Stimulated activated CD4-positive, alpha-beta T cell treated with anti-CD3 and anti-CD28 coated beads, Interleukin-4, amount 100 ng/mL, for 48 hours (primary cell): Measurements from ENCODE around the gene MAF.

Experiments
- DNase-seq, 2 donors: peaks; one replicate each; pipeline ENCODE4 v3.0.0-alpha.2; 2020; ENCODE audit warnings: low read depth in 2 of 2

The MAF gene

GRCh38 chr16:79600638-79601091 lies at the start of gene MAF:
TSS of gene MAF (minus strand) at chr16:79600737. CDS start at chr16:79599902, 835 bp downstream.
- DNase-seq: peak; percentile 65 to 87

- DNase-seq: no peak
Observed at GRCh38 chr16:79648826-79649225, 48.3 kb upstream of the MAF start.

DNA sequence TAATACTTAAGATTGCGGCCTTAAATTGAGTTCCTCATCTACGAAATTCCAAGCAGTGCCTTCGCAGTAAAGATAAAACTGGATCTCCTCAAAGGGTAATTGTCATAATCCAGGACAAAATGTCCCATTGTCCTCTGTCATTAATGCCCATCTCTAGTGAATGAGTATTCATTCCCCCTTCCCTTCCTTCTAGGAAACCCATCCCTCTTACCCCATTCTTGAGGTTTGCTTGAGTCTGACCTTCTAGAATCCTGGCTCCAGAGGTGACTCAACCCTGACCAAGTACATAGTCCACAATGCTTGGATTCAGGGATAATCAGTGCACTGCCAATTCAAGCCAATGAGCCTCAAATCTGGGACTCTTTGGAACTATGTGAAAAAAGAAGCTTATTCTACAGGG lies 47.0 kb upstream of the MAF start:
- no peak for DNase-seq

DNA sequence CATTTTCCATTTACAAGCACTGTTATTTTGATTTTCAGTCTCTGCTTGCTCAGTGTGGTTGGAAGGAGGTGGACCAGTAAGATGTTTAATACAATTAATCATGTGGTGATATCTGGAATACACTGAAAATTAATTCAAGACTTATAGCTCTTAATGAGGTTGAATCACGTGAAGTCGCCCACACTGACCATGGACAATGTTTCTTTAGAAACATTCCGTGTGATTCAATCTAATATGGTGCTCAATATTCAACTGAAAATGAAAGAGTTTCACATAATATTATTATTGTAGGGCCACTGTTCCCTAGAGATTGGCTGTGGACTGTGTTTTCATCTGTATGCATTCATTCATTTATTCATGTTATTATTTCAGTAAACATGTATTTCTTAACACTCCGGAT lies 45.2 kb upstream of the MAF start:
- no peak for DNase-seq

DNA sequence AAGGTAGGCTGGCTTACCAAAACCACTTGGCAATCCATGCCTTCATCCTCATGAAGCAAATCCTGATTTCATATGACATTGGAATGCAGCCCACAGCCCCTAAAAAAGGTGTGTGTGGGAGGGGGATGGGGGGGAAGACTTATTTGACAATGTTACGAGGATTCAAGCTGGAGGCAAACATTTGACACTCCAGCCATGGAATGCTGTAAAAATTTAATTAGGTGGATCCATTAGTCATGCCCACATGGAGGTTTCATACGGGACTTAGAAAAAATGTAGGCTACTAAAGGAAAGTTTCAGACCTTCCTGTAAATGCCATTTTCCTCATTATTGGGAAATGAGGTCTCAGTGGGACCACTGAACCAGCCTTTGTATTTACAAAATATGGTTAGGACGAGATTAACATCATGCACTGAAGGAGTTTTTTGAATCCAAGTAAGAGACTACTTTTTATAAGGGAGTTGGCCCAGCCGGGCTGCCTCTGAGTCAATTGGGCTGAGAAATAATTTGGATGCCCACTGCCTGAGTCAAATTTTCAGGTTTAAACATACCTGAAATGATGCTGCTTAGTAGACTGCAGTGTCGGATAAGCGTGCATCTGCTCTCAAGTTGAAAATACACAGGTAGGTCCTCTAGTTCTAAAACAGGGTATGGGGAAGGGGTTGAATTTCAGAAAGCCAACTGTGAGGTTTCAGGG lies 44.6 kb upstream of the MAF start:
- DNase-seq: no peak

DNA sequence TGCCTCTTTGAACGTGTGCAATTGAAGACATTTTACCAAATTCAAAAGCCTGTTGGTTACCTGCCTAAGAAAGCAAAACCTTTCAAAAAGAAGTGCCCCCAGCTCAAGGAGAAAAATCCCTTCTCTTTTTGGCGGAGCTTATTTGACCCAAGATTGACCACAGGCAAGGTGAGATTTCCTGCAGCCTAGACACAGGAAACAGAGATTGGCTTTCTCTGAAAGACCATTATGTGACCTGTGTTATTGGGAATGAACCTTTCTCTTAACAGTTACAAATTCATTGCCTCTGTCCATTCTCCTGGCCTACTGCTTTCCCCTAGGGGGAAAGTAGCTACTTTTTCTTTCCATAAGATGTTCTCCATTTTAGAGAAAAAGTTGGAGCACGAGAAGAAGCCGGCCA lies 42.1 kb upstream of the MAF start:
- DNase-seq: no peak

DNA sequence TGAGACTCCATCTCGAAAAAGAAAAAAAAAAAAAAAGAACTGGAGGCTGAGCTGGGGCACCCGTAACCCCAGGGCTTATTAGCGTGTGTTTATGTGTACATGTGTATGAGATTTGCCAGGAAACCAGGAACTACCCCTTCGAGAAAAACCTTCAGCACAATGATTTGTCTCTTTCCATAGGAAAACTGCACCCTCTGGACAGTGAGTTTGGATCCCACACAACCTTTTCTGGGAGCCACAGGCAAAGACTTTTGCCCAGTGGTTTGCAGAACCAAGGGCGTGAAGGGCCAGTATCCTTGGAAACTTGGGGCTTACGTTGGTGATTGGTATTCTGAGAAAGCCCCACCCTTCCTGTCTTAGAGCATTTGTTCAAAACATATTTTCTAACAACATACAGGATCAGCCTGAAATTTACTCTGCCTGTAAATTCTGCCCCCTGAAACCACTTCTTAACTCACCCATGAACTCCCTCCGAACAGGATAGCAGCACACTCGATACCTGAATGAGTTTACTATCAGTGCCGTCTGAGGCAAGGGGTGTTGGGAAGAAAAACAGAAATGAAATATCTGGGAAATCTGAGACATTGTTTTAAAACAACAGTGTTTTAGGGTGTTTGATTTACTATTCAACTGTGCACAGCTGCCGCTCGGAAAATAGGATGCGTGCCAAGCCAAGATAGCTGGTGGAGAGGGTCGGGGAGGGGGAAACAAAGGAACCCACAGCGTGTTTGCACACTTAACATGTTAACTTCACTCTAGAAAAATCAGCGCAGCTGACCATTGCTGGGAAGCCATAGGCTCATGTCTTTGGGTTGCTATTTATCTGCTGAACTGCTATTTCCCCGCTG lies 40.2 kb upstream of the MAF start:
- no peak for DNase-seq

- no peak for DNase-seq
Observed at GRCh38 chr16:79639576-79640311, 39.2 kb upstream of the MAF start.

DNA sequence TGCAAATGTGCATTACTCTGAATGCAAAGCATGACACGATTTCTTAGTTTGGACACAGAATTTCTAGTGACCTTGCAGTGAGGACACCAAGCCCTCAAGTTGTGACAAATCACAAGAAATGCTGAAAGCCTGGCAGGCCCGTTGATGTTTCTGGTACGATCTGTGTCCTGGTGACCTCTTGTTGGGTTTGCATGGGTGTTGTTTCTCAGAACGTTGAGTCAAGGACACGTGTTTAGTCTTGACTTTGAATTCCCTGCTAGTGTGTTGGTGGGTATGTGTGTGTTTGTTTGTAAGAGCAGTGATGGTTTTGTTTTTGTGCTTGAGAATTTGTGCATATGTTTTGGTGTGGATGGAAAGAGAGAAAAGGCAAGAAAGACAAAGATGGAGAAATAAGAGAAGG lies 37.8 kb upstream of the MAF start:
- no peak for DNase-seq

GRCh38 chr16:79635488-79635887 lies 35.0 kb upstream of the MAF start:
- DNase-seq: no peak

- no peak for DNase-seq
Observed at GRCh38 chr16:79634298-79634697, 33.8 kb upstream of the MAF start.

- DNase-seq: no peak
Observed at GRCh38 chr16:79632289-79632688, 31.8 kb upstream of the MAF start.

DNA sequence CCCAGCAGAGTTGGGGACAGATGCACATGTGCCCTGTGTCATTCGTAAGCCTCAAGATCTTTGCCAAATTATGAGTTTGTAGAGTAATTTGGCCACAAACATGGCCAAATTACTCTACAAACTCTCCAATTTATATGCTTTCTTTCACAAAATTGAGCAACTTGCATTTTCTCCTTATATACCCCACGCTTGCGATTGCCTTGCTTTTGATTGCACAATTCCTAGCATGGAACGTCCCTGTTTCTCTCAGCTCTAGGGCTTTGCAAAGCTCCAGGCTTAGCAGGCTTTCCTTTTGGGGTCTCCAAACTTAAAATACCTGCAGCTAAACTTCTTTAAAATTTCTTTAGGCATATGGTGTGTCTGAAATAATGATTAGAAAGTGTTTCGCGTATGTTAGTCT lies 28.5 kb upstream of the MAF start:
- no peak for DNase-seq

GRCh38 chr16:79628501-79628975 lies 28.0 kb upstream of the MAF start:
- peak; percentile 54 to 67 for DNase-seq

- DNase-seq: no peak
Observed at GRCh38 chr16:79627092-79627491, 26.6 kb upstream of the MAF start.

GRCh38 chr16:79625738-79626137 lies 25.2 kb upstream of the MAF start:
- no peak for DNase-seq

GRCh38 chr16:79623824-79624223 lies 23.3 kb upstream of the MAF start:
- no peak for DNase-seq

DNA sequence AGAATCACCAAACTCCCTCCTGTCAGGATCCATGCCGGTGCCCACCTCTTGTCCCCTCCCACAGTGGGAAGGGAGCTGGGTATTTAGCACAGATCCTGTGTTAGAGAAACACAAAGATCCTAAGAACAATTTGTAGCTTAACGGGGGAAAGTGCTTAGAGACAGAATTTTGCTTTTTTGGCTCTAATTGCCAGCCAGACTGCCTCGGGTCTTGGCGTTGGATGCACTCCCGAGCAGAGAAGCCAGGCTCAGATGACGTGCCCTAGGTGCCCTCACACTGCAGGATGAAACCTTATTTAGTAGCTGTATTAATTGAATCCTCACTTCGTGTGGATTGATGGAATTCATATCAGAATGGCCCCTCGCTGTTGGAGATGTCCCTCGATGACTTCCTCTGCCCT lies 22.5 kb upstream of the MAF start:
- DNase-seq: no peak

DNA sequence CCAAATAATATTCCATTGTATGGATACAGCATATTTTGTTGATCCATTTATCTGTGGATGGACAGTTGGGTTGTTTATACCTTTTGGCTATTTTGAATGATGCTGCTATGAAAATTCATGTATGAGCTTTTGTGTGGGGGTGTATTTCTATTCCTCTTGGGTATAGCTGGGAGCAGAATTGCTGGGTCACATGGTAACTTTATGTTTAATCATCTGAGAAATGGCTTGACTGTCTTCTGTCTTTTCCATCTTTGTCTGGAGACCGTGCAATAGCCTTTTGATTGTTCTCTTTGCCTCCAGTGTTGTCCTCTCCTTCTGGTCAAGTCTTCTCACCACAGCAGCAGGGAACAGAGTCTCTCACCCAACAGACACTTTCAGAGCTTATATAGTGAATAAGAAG lies 20.5 kb upstream of the MAF start:
- no peak for DNase-seq

DNA sequence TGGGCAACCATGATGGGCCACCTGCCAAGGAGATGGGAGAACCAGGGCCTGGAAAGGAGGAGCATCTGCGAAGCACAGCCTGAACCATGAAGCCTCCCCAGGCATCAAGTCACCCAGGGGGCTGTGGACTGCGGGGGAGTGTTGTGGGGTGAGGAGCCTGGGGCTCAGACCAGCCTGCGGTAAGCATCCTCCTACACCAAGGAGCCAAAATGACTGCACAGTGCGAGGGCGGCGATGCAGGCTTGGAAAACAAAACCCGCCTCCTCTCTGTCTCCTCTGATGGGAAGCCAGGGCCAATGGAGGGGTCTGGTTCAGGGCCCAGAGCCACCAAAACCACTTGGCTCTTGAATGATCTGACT lies 18.1 kb upstream of the MAF start:
- DNase-seq: peak; percentile 25 to 65

GRCh38 chr16:79618041-79618691 lies 17.6 kb upstream of the MAF start:
- DNase-seq: no peak

GRCh38 chr16:79613009-79613408 lies 12.5 kb upstream of the MAF start:
- DNase-seq: no peak
